ENCODE measurements around the gene RAP1GDS1.
"Not testable (repeated sequence)": the region's sequence is repeated elsewhere in the genome, so short reads cannot be mapped to it uniquely, and the experiment has no call there.

Gene RAP1GDS1

DNA sequence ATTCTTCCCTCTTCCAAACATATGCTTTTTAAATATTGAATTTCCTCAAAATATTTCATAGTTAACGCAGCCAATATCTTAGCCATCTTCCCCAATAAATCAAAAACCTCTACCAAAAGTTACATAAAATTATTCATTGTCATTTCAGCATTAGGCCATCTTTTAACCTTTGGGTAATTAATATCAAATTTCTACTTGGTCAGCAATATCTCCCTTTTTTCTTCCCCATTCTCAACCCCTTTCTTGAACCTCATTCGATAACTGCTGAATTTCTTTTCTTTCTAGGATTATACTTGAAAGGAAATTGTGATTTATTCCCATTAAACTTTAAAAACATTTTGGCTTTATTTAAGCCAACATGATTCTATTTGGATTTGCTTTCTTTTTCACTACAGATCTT is 65.0 kb downstream of the RAP1GDS1 start:
- WGBS (ENCODE audit: insufficient coverage): 100% methylated on average over 1 of the region's 2 CpGs
- CTCF ChIA-PET: no interaction called here

DNA sequence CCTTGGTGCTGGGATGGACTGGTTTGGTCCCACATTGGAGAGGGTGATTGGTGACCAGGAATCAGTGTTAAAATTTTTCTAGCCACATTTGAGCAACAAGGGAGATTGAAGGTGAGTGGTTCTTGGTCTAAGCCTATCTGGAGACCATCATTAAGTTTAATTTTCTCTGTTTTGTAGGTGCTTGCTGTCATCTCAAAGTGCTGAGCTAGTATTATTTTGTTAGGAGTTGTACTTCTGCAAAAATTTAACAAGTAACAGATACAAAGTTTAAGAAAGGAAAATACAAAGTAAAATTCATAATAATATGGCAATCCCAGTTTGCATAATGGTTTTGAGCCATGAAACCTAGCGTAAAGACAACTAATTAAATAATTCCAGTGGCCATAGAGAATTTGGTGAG is 66.5 kb downstream of the RAP1GDS1 start:
- POLR2A ChIA-PET: no interaction called here
- Histone ChIP-seq H3K9me3 (ENCODE audit: control extremely low read depth in 1 of 5, control insufficient read depth in 4 of 5, insufficient read depth in 2 of 5, low read depth in 1 of 5, low read length in 4 of 5) (peaks cover 4 to 19% (median 6%) of the 10 kb centered on the region in 5 experiments), H3K36me3 (ENCODE audit: control insufficient read depth in 4 of 4, insufficient read depth in 4 of 4, low read length in 3 of 4) (peaks cover 0 to 9% (median 2%) of the 10 kb centered on the region in 4 experiments), H3K4me3 (ENCODE audit: control insufficient read depth in 1 of 7, extremely low read depth in 1 of 7, insufficient read depth in 4 of 7, low read depth in 2 of 7, low read length in 6 of 7) (no peak overlapping the region), H3K4me1 (ENCODE audit: control extremely low read depth in 1 of 4, control insufficient read depth in 4 of 4, insufficient read depth in 4 of 4, low read length in 3 of 4) (no peaks in the 10 kb centered on the region), H3K27ac (ENCODE audit: insufficient read depth in 1 of 2, low read depth in 1 of 2, low read length in 2 of 2, poor library complexity in 1 of 2, severe bottlenecking in 2 of 2) (no peak overlapping the region), H3K27me3 (replicated peaks in 2 of 5; ENCODE audit: control insufficient read depth in 4 of 5, insufficient read depth in 5 of 5, low read length in 4 of 5) (no peaks in the 10 kb centered on the region)
- no peak for DNase-seq
- 100% methylated on average over 1 of the region's 1 CpG for WGBS (ENCODE audit: insufficient coverage)
- CTCF ChIA-PET: no interaction called here

More for the DNA sequence above, 65.0 kb downstream of the RAP1GDS1 start:
- Histone ChIP-seq H3K4me1 (ENCODE audit: control extremely low read depth in 1 of 4, control insufficient read depth in 4 of 4, insufficient read depth in 4 of 4, low read length in 3 of 4) (no peaks in the 10 kb centered on the region), H3K27me3 (replicated peaks in 2 of 5; ENCODE audit: control insufficient read depth in 4 of 5, insufficient read depth in 5 of 5, low read length in 4 of 5) (no peaks in the 10 kb centered on the region), H3K4me3 (ENCODE audit: control insufficient read depth in 1 of 7, extremely low read depth in 1 of 7, insufficient read depth in 4 of 7, low read depth in 2 of 7, low read length in 6 of 7) (no peak overlapping the region), H3K36me3 (ENCODE audit: control insufficient read depth in 4 of 4, insufficient read depth in 4 of 4, low read length in 3 of 4) (peaks cover 0 to 7% (median 0%) of the 10 kb centered on the region in 4 experiments), H3K9me3 (ENCODE audit: control extremely low read depth in 1 of 5, control insufficient read depth in 4 of 5, insufficient read depth in 2 of 5, low read depth in 1 of 5, low read length in 4 of 5) (peaks cover 1 to 9% (median 3%) of the 10 kb centered on the region in 5 experiments), H3K27ac (ENCODE audit: insufficient read depth in 1 of 2, low read depth in 1 of 2, low read length in 2 of 2, poor library complexity in 1 of 2, severe bottlenecking in 2 of 2) (no peak overlapping the region)
- POLR2A ChIA-PET: no interaction called here
- no peak for DNase-seq

DNA sequence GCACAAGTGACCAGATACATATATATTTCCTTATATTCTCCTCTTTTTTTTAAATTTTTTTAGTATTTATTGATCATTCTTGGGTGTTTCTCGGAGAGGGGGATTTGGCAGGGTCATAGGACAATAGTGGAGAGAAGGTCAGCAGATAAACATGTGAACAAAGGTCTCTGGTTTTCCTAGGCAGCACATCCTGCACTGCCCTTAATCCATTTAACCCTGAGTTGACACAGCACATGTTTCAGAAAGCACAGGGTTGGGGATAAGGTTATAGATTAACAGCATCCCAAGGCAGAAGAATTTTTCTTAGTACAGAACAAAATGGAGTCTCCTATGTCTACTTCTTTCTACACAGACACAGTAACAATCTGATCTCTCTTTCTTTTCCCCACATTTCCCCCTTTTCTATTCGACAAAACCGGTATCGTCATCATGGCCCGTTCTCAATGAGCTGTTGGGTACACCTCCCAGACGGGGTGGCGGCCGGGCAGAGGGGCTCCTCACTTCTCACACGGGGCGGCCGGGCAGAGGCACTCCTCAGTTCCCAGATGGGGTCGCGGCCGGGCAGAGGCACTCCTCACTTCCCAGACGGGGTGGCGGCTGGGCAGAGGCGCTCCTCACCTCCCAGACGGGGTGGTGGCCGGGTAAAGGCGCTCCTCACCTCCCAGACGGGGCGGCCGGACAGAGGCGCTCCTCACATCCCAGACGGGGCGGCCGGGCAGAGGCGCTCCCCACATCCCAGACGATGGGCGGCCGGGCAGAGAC is 68.9 kb downstream of the RAP1GDS1 start:
- CTCF ChIA-PET; H3K27ac ChIP-seq (ENCODE audit: insufficient read depth in 1 of 2, low read depth in 1 of 2, low read length in 2 of 2, poor library complexity in 1 of 2, severe bottlenecking in 2 of 2); H3K27me3 ChIP-seq (replicated peaks in 2 of 5; ENCODE audit: control insufficient read depth in 4 of 5, insufficient read depth in 5 of 5, low read length in 4 of 5); H3K4me3 ChIP-seq (ENCODE audit: control insufficient read depth in 1 of 7, extremely low read depth in 1 of 7, insufficient read depth in 4 of 7, low read depth in 2 of 7, low read length in 6 of 7); DNase-seq; H3K4me1 ChIP-seq (ENCODE audit: control extremely low read depth in 1 of 4, control insufficient read depth in 4 of 4, insufficient read depth in 4 of 4, low read length in 3 of 4); POLR2A ChIA-PET: not testable (repeated sequence)
- Histone ChIP-seq H3K36me3 (ENCODE audit: control insufficient read depth in 4 of 4, insufficient read depth in 4 of 4, low read length in 3 of 4) (peaks cover 0 to 11% (median 3%) of the 10 kb centered on the region in 4 experiments), H3K9me3 (ENCODE audit: control extremely low read depth in 1 of 5, control insufficient read depth in 4 of 5, insufficient read depth in 2 of 5, low read depth in 1 of 5, low read length in 4 of 5) (peaks cover 5 to 31% (median 6%) of the 10 kb centered on the region in 5 experiments)
- 91% methylated on average over 13 of the region's 31 CpGs for WGBS (ENCODE audit: insufficient coverage)

DNA sequence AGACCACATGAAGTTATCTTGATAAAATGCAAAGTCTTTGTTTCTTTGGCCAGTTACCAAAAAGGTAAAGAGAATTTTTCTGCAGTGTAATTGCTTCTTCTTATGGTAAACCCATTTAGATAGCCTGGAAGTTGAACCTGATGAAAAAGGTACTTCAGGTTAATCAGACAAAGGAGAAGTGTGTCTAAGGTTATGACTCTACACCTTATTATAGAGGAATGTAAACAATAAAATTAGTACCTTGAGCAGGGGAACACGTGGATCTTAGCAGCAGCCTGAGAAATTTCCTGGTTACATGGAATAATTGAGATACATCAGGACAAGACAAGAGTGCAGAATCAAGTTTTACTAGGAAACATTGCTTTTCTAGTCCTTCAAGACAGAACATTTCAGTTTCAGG is 70.8 kb downstream of the RAP1GDS1 start:
- ChIA-PET POLR2A (no interaction called here), CTCF (no interaction called here)
- Histone ChIP-seq H3K27me3 (replicated peaks in 2 of 5; ENCODE audit: control insufficient read depth in 4 of 5, insufficient read depth in 5 of 5, low read length in 4 of 5) (no peaks in the 10 kb centered on the region), H3K27ac (ENCODE audit: insufficient read depth in 1 of 2, low read depth in 1 of 2, low read length in 2 of 2, poor library complexity in 1 of 2, severe bottlenecking in 2 of 2) (no peak overlapping the region), H3K36me3 (ENCODE audit: control insufficient read depth in 4 of 4, insufficient read depth in 4 of 4, low read length in 3 of 4) (peaks cover 0 to 13% (median 3%) of the 10 kb centered on the region in 4 experiments), H3K4me1 (ENCODE audit: control extremely low read depth in 1 of 4, control insufficient read depth in 4 of 4, insufficient read depth in 4 of 4, low read length in 3 of 4) (no peaks in the 10 kb centered on the region), H3K4me3 (ENCODE audit: control insufficient read depth in 1 of 7, extremely low read depth in 1 of 7, insufficient read depth in 4 of 7, low read depth in 2 of 7, low read length in 6 of 7) (no peak overlapping the region), H3K9me3 (ENCODE audit: control extremely low read depth in 1 of 5, control insufficient read depth in 4 of 5, insufficient read depth in 2 of 5, low read depth in 1 of 5, low read length in 4 of 5) (peaks cover 6 to 35% (median 7%) of the 10 kb centered on the region in 5 experiments)
- WGBS (ENCODE audit: insufficient coverage): no CpG with 5 or more reads among the region's 1 CpG
- DNase-seq: no peak

DNA sequence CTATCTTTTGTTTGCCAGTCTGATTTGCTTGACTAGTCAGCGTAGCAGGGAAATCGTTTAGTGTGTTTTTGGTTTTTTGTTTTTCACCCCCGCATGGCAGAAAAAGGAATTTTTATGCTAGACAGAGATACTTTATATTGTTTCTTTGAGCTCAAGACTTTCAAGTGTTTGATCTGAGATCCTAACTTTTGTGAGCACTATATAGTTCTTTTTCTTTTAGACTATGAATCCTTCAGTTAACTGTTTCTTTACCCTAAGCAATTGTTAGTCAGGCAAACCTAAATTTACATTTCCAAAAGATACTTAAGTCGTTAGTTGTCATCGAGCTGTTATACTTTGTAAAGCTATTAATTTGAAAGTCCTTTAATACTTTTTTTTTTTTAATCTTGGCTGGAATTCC is 73.3 kb downstream of the RAP1GDS1 start:
- ChIA-PET CTCF (no interaction called here), POLR2A (no interaction called here)
- no peak for DNase-seq
- H3K4me3 ChIP-seq (ENCODE audit: control insufficient read depth in 1 of 7, extremely low read depth in 1 of 7, insufficient read depth in 4 of 7, low read depth in 2 of 7, low read length in 6 of 7): no peak overlapping the region
- H3K27me3 ChIP-seq (replicated peaks in 2 of 5; ENCODE audit: control insufficient read depth in 4 of 5, insufficient read depth in 5 of 5, low read length in 4 of 5): no peaks in the 10 kb centered on the region
- 100% methylated on average over 1 of the region's 5 CpGs for WGBS (ENCODE audit: insufficient coverage)
- peaks cover 0 to 14% (median 5%) of the 10 kb centered on the region in 4 experiments for H3K36me3 ChIP-seq (ENCODE audit: control insufficient read depth in 4 of 4, insufficient read depth in 4 of 4, low read length in 3 of 4)
- H3K4me1 ChIP-seq (ENCODE audit: control extremely low read depth in 1 of 4, control insufficient read depth in 4 of 4, insufficient read depth in 4 of 4, low read length in 3 of 4): no peaks in the 10 kb centered on the region
- H3K27ac ChIP-seq (ENCODE audit: insufficient read depth in 1 of 2, low read depth in 1 of 2, low read length in 2 of 2, poor library complexity in 1 of 2, severe bottlenecking in 2 of 2): no peak overlapping the region
- peaks cover 6 to 32% (median 6%) of the 10 kb centered on the region in 5 experiments for H3K9me3 ChIP-seq (ENCODE audit: control extremely low read depth in 1 of 5, control insufficient read depth in 4 of 5, insufficient read depth in 2 of 5, low read depth in 1 of 5, low read length in 4 of 5)

DNA sequence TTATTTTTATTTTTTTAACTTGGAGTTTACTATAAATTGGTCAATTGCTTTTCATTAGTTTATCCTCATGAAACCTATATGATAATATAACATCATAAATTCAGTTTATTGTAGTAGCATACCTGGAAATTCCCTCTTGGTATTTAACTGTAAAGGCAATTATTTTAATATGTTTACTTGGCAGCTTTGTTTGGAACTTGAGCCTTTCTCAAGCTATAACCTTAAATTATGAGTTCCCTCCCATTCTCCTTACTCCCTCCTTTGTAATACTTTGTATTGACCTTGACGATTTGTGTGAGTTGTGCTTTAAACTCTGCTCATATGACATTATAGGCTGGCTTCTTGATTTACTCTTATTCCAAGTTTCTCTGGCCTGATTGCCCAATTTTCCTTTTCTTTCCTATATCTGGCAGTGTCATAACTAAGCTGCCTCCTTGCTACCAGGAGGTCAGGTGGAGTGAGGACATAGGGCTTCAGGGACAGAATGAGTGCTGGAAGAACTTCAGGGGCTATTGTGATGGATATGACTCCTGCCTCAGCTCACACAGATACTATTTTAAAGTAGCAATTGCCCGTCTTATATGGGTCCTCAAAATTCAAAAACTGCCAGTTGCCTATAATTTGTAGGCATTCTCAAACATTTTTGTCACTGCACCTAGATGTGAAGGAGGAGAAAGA is 77.7 kb downstream of the RAP1GDS1 start:
- H3K4me3 ChIP-seq (ENCODE audit: control insufficient read depth in 1 of 7, extremely low read depth in 1 of 7, insufficient read depth in 4 of 7, low read depth in 2 of 7, low read length in 6 of 7): no peak overlapping the region
- DNase-seq: no peak
- ChIA-PET POLR2A (no interaction called here), CTCF (no interaction called here)
- peaks cover 0 to 23% (median 0%) of the 10 kb centered on the region in 5 experiments for H3K9me3 ChIP-seq (ENCODE audit: control extremely low read depth in 1 of 5, control insufficient read depth in 4 of 5, insufficient read depth in 2 of 5, low read depth in 1 of 5, low read length in 4 of 5)
- peaks cover 0 to 9% (median 3%) of the 10 kb centered on the region in 4 experiments for H3K36me3 ChIP-seq (ENCODE audit: control insufficient read depth in 4 of 4, insufficient read depth in 4 of 4, low read length in 3 of 4)
- H3K4me1 ChIP-seq (ENCODE audit: control extremely low read depth in 1 of 4, control insufficient read depth in 4 of 4, insufficient read depth in 4 of 4, low read length in 3 of 4): no peaks in the 10 kb centered on the region
- no peak overlapping the region for H3K27ac ChIP-seq (ENCODE audit: insufficient read depth in 1 of 2, low read depth in 1 of 2, low read length in 2 of 2, poor library complexity in 1 of 2, severe bottlenecking in 2 of 2)
- no peaks in the 10 kb centered on the region for H3K27me3 ChIP-seq (replicated peaks in 2 of 5; ENCODE audit: control insufficient read depth in 4 of 5, insufficient read depth in 5 of 5, low read length in 4 of 5)
- WGBS (ENCODE audit: insufficient coverage): no CpG with 5 or more reads among the region's 2 CpGs

DNA sequence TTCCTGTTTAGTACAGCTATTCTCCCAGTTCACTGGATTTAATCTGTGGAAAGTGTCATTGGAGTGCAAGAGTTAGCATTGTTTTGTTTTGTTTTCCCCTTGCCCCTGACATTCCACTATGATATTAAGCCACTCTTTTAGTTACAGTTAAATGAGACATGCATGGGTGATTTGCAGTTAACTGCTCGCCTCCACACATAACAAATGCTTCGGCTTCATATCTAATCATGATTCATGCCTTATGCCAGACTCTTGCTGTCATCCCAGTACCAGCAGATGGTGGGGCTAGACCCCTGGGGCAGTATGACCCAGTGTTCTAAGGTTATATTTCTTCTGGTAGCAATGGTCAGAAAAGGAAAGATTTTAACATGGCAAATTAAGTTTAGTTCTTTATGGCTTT is 80.1 kb downstream of the RAP1GDS1 start:
- WGBS (ENCODE audit: insufficient coverage): no CpG with 5 or more reads among the region's 2 CpGs
- Histone ChIP-seq H3K27ac (ENCODE audit: insufficient read depth in 1 of 2, low read depth in 1 of 2, low read length in 2 of 2, poor library complexity in 1 of 2, severe bottlenecking in 2 of 2) (no peak overlapping the region), H3K27me3 (replicated peaks in 2 of 5; ENCODE audit: control insufficient read depth in 4 of 5, insufficient read depth in 5 of 5, low read length in 4 of 5) (no peaks in the 10 kb centered on the region), H3K36me3 (ENCODE audit: control insufficient read depth in 4 of 4, insufficient read depth in 4 of 4, low read length in 3 of 4) (peaks cover 0 to 5% (median 1%) of the 10 kb centered on the region in 4 experiments), H3K4me1 (ENCODE audit: control extremely low read depth in 1 of 4, control insufficient read depth in 4 of 4, insufficient read depth in 4 of 4, low read length in 3 of 4) (no peaks in the 10 kb centered on the region), H3K9me3 (ENCODE audit: control extremely low read depth in 1 of 5, control insufficient read depth in 4 of 5, insufficient read depth in 2 of 5, low read depth in 1 of 5, low read length in 4 of 5) (peaks cover 0 to 10% (median 0%) of the 10 kb centered on the region in 5 experiments), H3K4me3 (ENCODE audit: control insufficient read depth in 1 of 7, extremely low read depth in 1 of 7, insufficient read depth in 4 of 7, low read depth in 2 of 7, low read length in 6 of 7) (no peak overlapping the region)
- ChIA-PET POLR2A (no interaction called here), CTCF (no interaction called here)
- no peak for DNase-seq
